HS-5 (cell line): ENCODE results near the gene OR6V1.

ENCODE experiments used
- DNase-seq: peaks from one replicate; pipeline ENCODE4 v3.0.0-alpha.2; 2012; ENCODE audit warnings: low read depth

The OR6V1 gene

GRCh38 chr7:143052041-143052440, at the start of gene OR6V1:
Gene OR6V1, plus strand, starts transcription at chr7:143052341. Its CDS starts 0 bp downstream, at chr7:143052341.
- DNase-seq, result no peak

- no peak for DNase-seq
These were observed 49.2 kb upstream of the OR6V1 start for GRCh38 chr7:143002898-143003297.

- no peak for DNase-seq
These were observed 48.6 kb upstream of the OR6V1 start for GRCh38 chr7:143003393-143004051.

- DNase-seq, result no peak
These were observed 46.4 kb upstream of the OR6V1 start for GRCh38 chr7:143005632-143006260.

GRCh38 chr7:143008007-143008901, 43.9 kb upstream of the OR6V1 start:
- DNase-seq, result no peak

GRCh38 chr7:143012001-143012400, 40.1 kb upstream of the OR6V1 start:
- no peak for DNase-seq

- DNase-seq, result no peak
These were observed 39.7 kb upstream of the OR6V1 start for GRCh38 chr7:143012409-143012808.

GRCh38 chr7:143013473-143013872, 38.7 kb upstream of the OR6V1 start:
- DNase-seq, result no peak

GRCh38 chr7:143013893-143014292, 38.2 kb upstream of the OR6V1 start:
- peak; percentile 49 for DNase-seq

- DNase-seq, result no peak
These were observed 37.1 kb upstream of the OR6V1 start for GRCh38 chr7:143015084-143015483.

GRCh38 chr7:143015926-143016490, 36.1 kb upstream of the OR6V1 start:
- DNase-seq, result no peak

GRCh38 chr7:143016996-143017395, 35.1 kb upstream of the OR6V1 start:
- DNase-seq, result no peak

- no peak for DNase-seq
These were observed 33.2 kb upstream of the OR6V1 start for GRCh38 chr7:143018931-143019330.

- no peak for DNase-seq
These were observed 29.1 kb upstream of the OR6V1 start for GRCh38 chr7:143023047-143023446.

GRCh38 chr7:143025371-143025770, 26.8 kb upstream of the OR6V1 start:
- DNase-seq, result no peak

- no peak for DNase-seq
These were observed 25.1 kb upstream of the OR6V1 start, which contains the start of gene OR9A2 for GRCh38 chr7:143027032-143027431. Gene OR9A2, minus strand, starts transcription at chr7:143027132. Its CDS starts 0 bp downstream, at chr7:143027132.

GRCh38 chr7:143027683-143028082, 24.5 kb upstream of the OR6V1 start:
- DNase-seq, result no peak

GRCh38 chr7:143038635-143039034, 13.5 kb upstream of the OR6V1 start:
- DNase-seq, result no peak

GRCh38 chr7:143040209-143040715, 11.9 kb upstream of the OR6V1 start:
- DNase-seq, result no peak

GRCh38 chr7:143041346-143041745, 10.8 kb upstream of the OR6V1 start:
- no peak for DNase-seq

GRCh38 chr7:143042159-143042789, 9.9 kb upstream of the OR6V1 start:
- no peak for DNase-seq

- no peak for DNase-seq
These were observed 9.3 kb upstream of the OR6V1 start for GRCh38 chr7:143042790-143043271.
